GM13977 (cell line): Measurements from ENCODE around the gene CFAP20DC.
A peak's percentile ranks its signal among the peaks of the same experiment; 100 is the strongest.
"Not testable (repeated sequence)": the region's sequence is repeated elsewhere in the genome, so short reads cannot be mapped to it uniquely, and the experiment has no call there.

Experiments
- DNase-seq: peaks from one replicate; pipeline ENCODE4 v3.0.0; 2012; ENCODE audit warnings: low spot score
- CTCF ChIP-seq: IDR thresholded peaks from 2 replicates; pipeline ENCODE4 v1.5.1; 2012; ENCODE audit warnings: mild to moderate bottlenecking, control low read depth; ENCODE audit not compliant: insufficient read depth; ENCODE audit errors: extremely low read depth, missing control alignments
- in situ Hi-C: fragments of 300-500 bp; cut with MboI; formaldehyde crosslinking; loops from one replicate; pipeline ENCODE4 v1.12.0; 2022; ENCODE audit warnings: low sequenced_read_pairs, low pct_unique_long_range_greater_than_20kb, mixed read lengths, inconsistent platforms; ENCODE audit not compliant: unreplicated experiment

The CFAP20DC gene

GRCh38 chr3:59049671-59050331 lies at the start of gene CFAP20DC:
Gene CFAP20DC, minus strand, starts transcription at chr3:59050025. Its CDS starts 394 bp downstream, at chr3:59049631.
- in situ Hi-C loops: no loop called here
- no peak for TF ChIP-seq CTCF
- DNase-seq: peak; percentile 94

GRCh38 chr3:59098516-59098915 lies 48.7 kb upstream of the CFAP20DC start:
- DNase-seq, in situ Hi-C loops: not testable (repeated sequence)

DNA sequence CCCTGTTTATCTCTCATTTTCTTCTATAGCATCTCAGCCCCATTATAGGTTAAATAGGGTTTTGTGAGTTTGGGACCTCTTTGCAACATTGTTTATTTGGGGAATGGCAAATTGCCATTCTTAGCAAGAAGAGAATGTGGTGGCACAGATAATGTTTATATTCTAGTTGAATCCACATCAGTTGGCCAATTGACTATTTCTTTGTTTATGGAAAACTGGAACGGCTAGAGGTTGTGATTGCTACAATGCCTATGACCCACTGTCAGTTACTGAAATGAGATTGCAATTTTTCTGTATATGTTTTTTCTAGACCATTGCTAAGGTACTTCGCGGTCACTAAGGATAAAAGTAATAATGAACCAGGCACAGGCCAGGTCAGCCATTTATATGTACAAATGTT lies 44.6 kb upstream of the CFAP20DC start:
- TF ChIP-seq CTCF: no peak
- no peak for DNase-seq
- in situ Hi-C loops: no loop called here

DNA sequence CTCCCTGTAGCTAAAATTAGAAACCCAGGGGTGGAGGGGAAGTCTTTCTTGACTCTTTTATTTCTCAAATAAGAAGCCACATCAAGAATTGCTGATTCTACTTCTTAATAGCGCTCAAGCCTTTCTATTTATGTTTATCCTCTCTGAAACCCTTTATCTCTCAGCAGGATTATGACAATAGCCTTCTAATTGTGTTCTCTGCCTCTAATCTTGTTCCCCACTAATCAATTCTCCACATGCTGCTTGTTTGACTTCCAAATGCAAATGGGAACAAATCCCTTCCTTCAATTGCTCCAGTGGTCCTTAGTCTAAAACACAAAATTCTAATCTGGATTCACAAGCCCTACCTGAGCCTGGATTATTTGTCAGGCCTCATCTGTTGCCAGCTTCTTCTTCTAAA lies 43.7 kb upstream of the CFAP20DC start:
- TF ChIP-seq CTCF: no peak
- in situ Hi-C loops: no loop called here
- no peak for DNase-seq

DNA sequence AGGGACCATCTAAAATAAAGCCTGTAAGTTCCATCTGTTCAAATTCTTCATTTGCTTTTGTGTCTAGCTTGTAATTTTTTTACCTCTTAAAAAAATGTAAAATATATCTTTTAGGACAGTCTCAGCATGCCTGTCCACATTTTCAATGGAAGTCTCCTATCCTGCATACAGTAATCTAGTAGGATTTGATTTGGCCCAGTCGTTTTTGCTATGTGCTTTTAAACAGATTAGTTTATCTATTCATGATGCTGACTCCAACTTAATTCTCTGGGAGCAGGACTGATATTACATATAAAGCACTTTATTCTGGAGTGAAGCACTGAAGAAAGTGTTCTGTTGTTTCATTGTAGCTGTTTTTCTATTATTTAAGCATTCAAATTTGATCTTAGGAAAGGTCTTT lies 38.9 kb upstream of the CFAP20DC start:
- no peak for TF ChIP-seq CTCF
- DNase-seq: no peak
- in situ Hi-C loops: no loop called here

GRCh38 chr3:59085976-59086375 lies 36.2 kb upstream of the CFAP20DC start:
- no peak for TF ChIP-seq CTCF
- no peak for DNase-seq
- in situ Hi-C loops: no loop called here

DNA sequence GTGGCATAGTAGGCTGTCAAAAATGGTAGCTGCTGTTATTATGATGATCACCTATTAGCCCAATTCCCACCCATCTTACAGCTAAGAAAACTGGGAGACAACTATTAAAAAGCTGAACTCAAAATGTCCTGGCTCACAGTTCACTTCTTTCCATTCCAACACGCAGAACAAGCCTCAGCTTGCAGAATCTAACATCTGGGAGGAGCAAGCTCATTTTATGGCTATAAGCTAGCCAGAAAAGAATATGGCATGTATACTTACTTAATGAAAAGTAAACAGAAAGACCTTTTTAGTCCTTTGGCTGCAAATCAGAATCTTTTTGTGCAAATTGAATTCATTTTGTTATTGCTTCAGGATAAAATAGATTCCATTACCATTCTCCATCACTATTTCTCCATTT lies 34.8 kb upstream of the CFAP20DC start:
- TF ChIP-seq CTCF: no peak
- no peak for DNase-seq
- in situ Hi-C loops: no loop called here
